Neural crest cell (in vitro differentiated cells): Measurements from ENCODE around the gene HOXB4. TPM values are rescaled to one million over a fixed set of nuclear protein-coding genes. Genes with fewer than 3 reads are reported as not detected.

Experiments used
- DNase-seq: peaks from one replicate; pipeline ENCODE4 v3.0.0; 2021; ENCODE audit warnings: low read depth, mixed read lengths, low spot score
- H3K27ac Mint-ChIP-seq: one replicate; pipeline ENCODE4 v1.8.0; 2021; ENCODE audit warnings: mild to moderate bottlenecking, mixed read lengths; ENCODE audit not compliant: unreplicated experiment
- H3K27me3 Mint-ChIP-seq: 2 replicates; pipeline ENCODE4 v1.8.0; 2021; ENCODE audit warnings: low read depth, mild to moderate bottlenecking, mixed read lengths
- H3K36me3 Mint-ChIP-seq: 2 replicates; pipeline ENCODE4 v1.8.0; 2021; ENCODE audit warnings: low read depth, mild to moderate bottlenecking, mixed read lengths
- H3K4me1 Mint-ChIP-seq: 2 replicates; pipeline ENCODE4 v1.8.0; 2021; ENCODE audit warnings: mixed read lengths
- H3K4me3 Mint-ChIP-seq: one replicate; pipeline ENCODE4 v1.8.0; 2021; ENCODE audit warnings: mild to moderate bottlenecking, mixed read lengths
- H3K9me3 Mint-ChIP-seq: 2 replicates; pipeline ENCODE4 v1.8.0; 2021; ENCODE audit warnings: mixed read lengths
- CTCF ChIP-seq: fragments of 200-600 bp; sonication (generic); conservative IDR thresholded peaks from 2 replicates; pipeline ENCODE4 v1.5.0; 2021; ENCODE audit warnings: antibody characterized with exemption, mild to moderate bottlenecking
- total RNA-seq: library from RNA; stranded (reverse); gene quantifications from 2 replicates; pipeline ENCODE4 v1.2.1, GENCODE V29; 2021

Gene HOXB4
- total RNA-seq, 1 donor from 2014 or later, result 5.0 TPM

DNA sequence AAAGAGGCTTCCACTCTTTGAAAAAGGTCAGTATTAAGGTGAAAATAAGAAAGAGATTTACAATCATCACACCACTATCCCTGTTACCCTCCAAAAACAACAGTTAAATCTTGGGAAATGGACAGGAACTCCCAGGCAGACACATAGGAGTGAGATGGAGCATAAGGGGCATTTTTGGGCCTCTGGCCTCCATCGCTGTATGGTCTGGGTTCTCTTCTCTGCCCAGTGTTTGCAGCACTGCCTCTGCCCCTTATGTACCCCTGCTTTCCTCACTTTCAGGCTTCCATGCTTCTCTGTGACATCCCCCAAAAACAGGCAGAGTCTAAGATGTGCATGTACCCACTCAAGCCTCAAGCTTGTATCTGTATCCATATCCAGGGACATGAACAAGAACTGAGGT is 32.6 kb downstream of the HOXB4 start:
- Mint-ChIP-seq H3K27ac (peak overlapping the region; percentile 93), H3K27me3 (peaks cover 90% of the 10 kb centered on the region), H3K4me3 (peak overlapping the region; percentile 93), H3K9me3 (no peaks in the 10 kb centered on the region), H3K4me1 (peaks cover 69% of the 10 kb centered on the region), H3K36me3 (peaks cover 16% of the 10 kb centered on the region)
- no peak for TF ChIP-seq CTCF
- DNase-seq, result no peak

DNA sequence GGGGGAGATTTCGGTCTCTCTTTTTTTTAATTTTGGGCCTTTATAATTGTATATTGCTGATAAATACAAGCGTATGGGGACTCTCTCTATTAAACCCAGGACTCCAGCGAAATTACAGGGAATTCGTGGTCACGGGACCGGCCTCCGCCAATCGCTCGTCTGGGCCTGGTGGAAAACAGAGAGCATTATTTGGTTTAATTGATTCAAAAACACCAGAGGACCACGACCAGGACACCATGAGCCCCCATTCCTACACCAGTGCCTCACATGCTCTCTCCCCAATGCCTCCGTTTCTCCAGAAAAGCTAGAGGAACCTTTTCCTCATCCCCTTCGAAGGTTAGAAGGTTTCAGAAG is 33.2 kb downstream of the HOXB4 start, which contains the start of gene HOXB2:
Gene HOXB2 (minus strand): TSS at position 88 of the 354 bp plus-strand sequence. CDS start 198 bp downstream, outside the sequence.
- DNase-seq, result no peak
- Mint-ChIP-seq H3K27ac (peak within 1 kb of the TSS; percentile 93), H3K9me3 (no peaks in the 10 kb centered on the region), H3K36me3 (peaks cover 19% of the 10 kb centered on the region), H3K4me3 (peak within 1 kb of the TSS; percentile 93), H3K27me3 (peaks cover 90% of the 10 kb centered on the region), H3K4me1 (peaks cover 72% of the 10 kb centered on the region)
- TF ChIP-seq CTCF, result no peak

- peaks cover 90% of the 10 kb centered on the region for H3K27me3 Mint-ChIP-seq
- no peaks in the 10 kb centered on the region for H3K9me3 Mint-ChIP-seq
- no peak for TF ChIP-seq CTCF
- peak overlapping the region; percentile 93 for H3K27ac Mint-ChIP-seq
- H3K36me3 Mint-ChIP-seq, result peaks cover 19% of the 10 kb centered on the region
- H3K4me1 Mint-ChIP-seq, result peaks cover 71% of the 10 kb centered on the region
- H3K4me3 Mint-ChIP-seq, result peak overlapping the region; percentile 93
- peak; percentile 54 for DNase-seq
These were observed 33.7 kb downstream of the HOXB4 start for GRCh38 chr17:48544349-48545021.

DNA sequence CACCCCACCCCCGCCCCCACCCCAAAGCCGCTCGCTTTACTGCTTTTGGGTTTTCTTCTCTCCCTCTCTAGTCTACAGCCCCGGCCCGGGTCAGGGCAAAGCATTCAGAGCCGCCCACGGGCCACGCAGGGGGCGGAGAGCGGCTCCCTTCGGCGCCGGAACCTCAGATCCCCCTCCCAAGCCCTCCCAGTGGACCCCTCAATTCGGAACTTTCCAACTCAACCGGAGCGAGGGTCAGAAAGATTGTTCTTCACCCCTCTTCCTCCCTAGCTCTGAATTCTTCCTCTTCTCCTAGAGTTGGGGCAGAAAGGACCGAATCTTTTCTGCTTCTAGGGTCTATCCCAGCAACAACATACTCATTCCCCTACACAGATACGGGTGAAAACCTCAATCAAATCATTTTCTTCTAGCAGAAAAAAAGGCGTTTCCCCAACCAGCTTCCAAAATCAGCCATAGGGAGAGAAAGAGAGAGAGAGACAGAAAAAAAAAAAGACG is 34.2 kb downstream of the HOXB4 start:
- TF ChIP-seq CTCF, result no peak
- Mint-ChIP-seq H3K27me3 (peaks cover 89% of the 10 kb centered on the region), H3K4me3 (peak overlapping the region; percentile 93), H3K9me3 (no peaks in the 10 kb centered on the region), H3K36me3 (peaks cover 19% of the 10 kb centered on the region), H3K4me1 (peaks cover 70% of the 10 kb centered on the region), H3K27ac (peak overlapping the region; percentile 98)
- no peak for DNase-seq

- Mint-ChIP-seq H3K4me3 (peak overlapping the region; percentile 97), H3K27me3 (peaks cover 85% of the 10 kb centered on the region), H3K27ac (peak overlapping the region; percentile 98), H3K36me3 (peaks cover 19% of the 10 kb centered on the region), H3K9me3 (no peaks in the 10 kb centered on the region), H3K4me1 (peaks cover 65% of the 10 kb centered on the region)
- no peak for DNase-seq
- TF ChIP-seq CTCF, result no peak
These were observed 34.9 kb downstream of the HOXB4 start for GRCh38 chr17:48543107-48543853.
